Adrenal gland (tissue), 12 donors: ENCODE measurements around the gene RYR1. TPM values are rescaled to one million over a fixed set of nuclear protein-coding genes. Genes with fewer than 3 reads are reported as not detected.

ENCODE experiments used
- DNase-seq, 7 donors: peaks; one replicate each; pipeline ENCODE4 v3.0.0-alpha.2; 2019 to 2020
- H3K27ac ChIP-seq, 5 donors: fragments of 200-600 bp; sonication (generic) in 4 of 5; 1 replicate in 3 of 5; 2 replicates in 2 of 5; pipeline versions ENCODE4 v1.5.1 to v1.8.0; 2016 to 2020; ENCODE audit warnings: mild to moderate bottlenecking in 1 of 5
- H3K27me3 ChIP-seq: fragments of 200-600 bp; 2 replicates; pipeline ENCODE4 v1.8.0; 2021
- H3K36me3 ChIP-seq, 2 donors: fragments of 200-600 bp; replicated peaks in 1 of 2; 1 replicate in 1 of 2; 2 replicates in 1 of 2; pipeline versions ENCODE4 v1.5.1 to v1.8.0; 2018 to 2022
- H3K4me1 ChIP-seq, 2 donors: fragments of 200-600 bp; replicated peaks in 1 of 2; 1 replicate in 1 of 2; 2 replicates in 1 of 2; pipeline versions ENCODE4 v1.5.1 to v1.8.0; 2018 to 2021
- H3K4me3 ChIP-seq, 4 donors: fragments of 200-600 bp; sonication (generic) in 3 of 4; one replicate each; pipeline ENCODE4 v1.5.1; 2016 to 2018
- H3K9me3 ChIP-seq, 3 donors: fragments of 200-600 bp; sonication (generic) in 1 of 3; replicated peaks in 1 of 3; 1 replicate in 2 of 3; 2 replicates in 1 of 3; pipeline versions ENCODE4 v1.5.1 to v1.8.0; 2016 to 2021
- CTCF ChIP-seq, 6 experiments: fragments of 450-650 bp in 4 of 6; fragments of 200-600 bp in 2 of 6; sonication (generic) in 1 of 6; IDR thresholded peaks; 1 replicate in 5 of 6; 2 replicates in 1 of 6; pipeline versions ENCODE4 v1.5.1 to v1.8.0; 2016 to 2021; ENCODE audit warnings: antibody characterized with exemption in 6 of 6, mild to moderate bottlenecking in 2 of 6, moderate library complexity in 1 of 6
- POLR2A ChIP-seq, 2 donors: fragments of 450-650 bp; IDR thresholded peaks; one replicate each; pipeline ENCODE4 v1.6.1; 2017; ENCODE audit warnings: antibody characterized with exemption in 2 of 2, mild to moderate bottlenecking in 2 of 2, moderate library complexity in 1 of 2
- WGBS, 4 donors: extraction: QIAGEN DNeasy Blood & Tissue Kit in 2 of 4; methylation state at CpG; one replicate each; pipeline versions ENCODE4 v1.1.5 to v1.1.7; 2013 to 2017; 5-methylcytosine and 5-hydroxymethylcytosine counted together
- intact Hi-C, 2 donors: fragments of 100-400 bp; cut with DNase I; formaldehyde crosslinking; loops; one replicate each; pipeline versions ENCODE4 v1.14.1 to v1.15.0; 2022 to 2023
- polyA plus RNA-seq, 3 donors: library from polyadenylated mRNA; stranded (reverse); fragments of 200-250 nt in 2 of 3; fragments of 350-450 nt in 1 of 3; fragmentation: Illumina TruSeq in 1 of 3; extraction: RNeasy Lipid Tissue Mini Kit (QIAGEN cat#74804) in 1 of 3; gene quantifications; one replicate each; pipeline ENCODE4 v1.2.3, GENCODE V29; 2013 to 2014
- total RNA-seq, 9 donors: library from RNA; depleted of rRNA in 4 of 9; stranded (reverse); fragments of >200 nt in 4 of 9; fragments of 120-200 nt in 1 of 9; fragmentation: NEBNext Ultra II Directional in 1 of 9; extraction: Animal tissue kit (Norgen Biotek cat#: 25700) in 1 of 9; gene quantifications; one replicate each; pipeline versions ENCODE4 v1.1.0 to v1.2.4, GENCODE V29; 2013 to 2023
- donor health status: healthy with polysubstance abuse.
- donor health status: Bipolar disorder and iron deficiency.
- donor health status: DM: yes; HTN: yes; CAD: no.
- donor health status: DM: no; HTN: no; CAD: no.
- donor health status: DM: no; HTN: no; CAD: no.
- donor health status: DM: yes; HTN: yes; CAD: no.

RYR1 gene
- total and polyA plus RNA-seq, 12 donors: 0.90 to 10.0 (median 3.2) TPM

DNA sequence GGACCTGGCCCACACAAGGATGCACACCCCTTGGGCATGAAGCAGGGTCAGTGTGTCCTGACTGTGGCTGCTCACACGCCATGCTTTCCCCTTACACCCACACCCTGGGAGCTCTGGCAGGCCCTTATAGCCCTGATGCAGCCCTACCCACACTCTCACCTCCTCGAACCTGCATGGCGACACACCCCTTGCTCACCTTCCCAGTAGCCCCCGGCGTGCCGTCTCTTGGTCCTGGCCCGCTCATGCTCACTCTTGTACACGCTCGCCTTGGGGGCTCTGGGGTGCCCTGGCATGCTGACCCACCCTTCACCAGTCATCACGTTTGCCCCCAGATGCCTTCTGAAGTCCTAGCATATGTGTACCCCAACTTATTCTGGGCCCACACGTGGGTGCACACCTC, 128.2 kb downstream of the RYR1 start:
- Histone ChIP-seq H3K4me1 (no peaks in the 10 kb centered on the region), H3K4me3 (no peak overlapping the region), H3K36me3 (no peaks in the 10 kb centered on the region), H3K27me3 (peaks cover 8% of the 10 kb centered on the region), H3K27ac (no peak overlapping the region), H3K9me3 (no peaks in the 10 kb centered on the region)
- TF ChIP-seq POLR2A (IDR thresholded peaks at IDR 0.05) (no peak), CTCF (IDR thresholded peaks at IDR 0.05) (no peak)
- no peak for DNase-seq
- WGBS, 4 donors: 82 to 90% (median 86%) methylated on average over 10 to 11 of the region's 11 CpGs
- intact Hi-C loops: no loop called here

GRCh38 chr19:38562096-38562495, 128.6 kb downstream of the RYR1 start:
- intact Hi-C loops: no loop called here
- no peak for DNase-seq
- H3K4me1 ChIP-seq: no peaks in the 10 kb centered on the region
- H3K9me3 ChIP-seq: no peaks in the 10 kb centered on the region
- no peak overlapping the region for H3K27ac ChIP-seq
- TF ChIP-seq CTCF (IDR thresholded peaks at IDR 0.05) (no peak), POLR2A (IDR thresholded peaks at IDR 0.05) (no peak)
- H3K27me3 ChIP-seq: peaks cover 8% of the 10 kb centered on the region
- no peak overlapping the region for H3K4me3 ChIP-seq
- WGBS, 4 donors: 76 to 85% (median 79%) methylated on average over 6 of the region's 6 CpGs
- H3K36me3 ChIP-seq: no peaks in the 10 kb centered on the region

DNA sequence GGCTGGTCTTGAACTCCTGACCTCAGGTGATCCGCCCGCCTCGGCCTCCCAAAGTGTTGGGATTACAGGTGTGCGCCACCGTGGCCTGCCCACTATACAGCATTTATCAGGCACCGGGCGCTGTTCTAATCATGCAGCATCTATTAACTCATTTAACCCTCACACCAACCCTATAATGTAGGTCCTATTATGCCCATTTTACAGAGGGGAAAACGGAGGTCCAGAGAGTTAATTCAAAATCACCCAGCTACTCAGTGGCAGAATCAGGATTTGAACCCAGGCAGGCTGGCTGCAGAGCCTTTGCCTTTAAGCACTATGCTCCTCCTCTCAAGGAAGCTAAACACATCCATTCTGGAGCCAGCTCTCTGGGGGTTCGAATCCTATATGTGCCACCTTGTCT, 130.0 kb downstream of the RYR1 start:
- Histone ChIP-seq H3K27me3 (peaks cover 8% of the 10 kb centered on the region), H3K4me1 (no peaks in the 10 kb centered on the region), H3K27ac (no peak overlapping the region), H3K9me3 (no peaks in the 10 kb centered on the region), H3K4me3 (no peak overlapping the region), H3K36me3 (no peaks in the 10 kb centered on the region)
- DNase-seq: no peak
- intact Hi-C loops: no loop called here
- WGBS, 4 donors: 86 to 93% (median 89%) methylated on average over 9 of the region's 9 CpGs
- TF ChIP-seq POLR2A (IDR thresholded peaks at IDR 0.05) (no peak), CTCF (IDR thresholded peaks at IDR 0.05) (no peak)

DNA sequence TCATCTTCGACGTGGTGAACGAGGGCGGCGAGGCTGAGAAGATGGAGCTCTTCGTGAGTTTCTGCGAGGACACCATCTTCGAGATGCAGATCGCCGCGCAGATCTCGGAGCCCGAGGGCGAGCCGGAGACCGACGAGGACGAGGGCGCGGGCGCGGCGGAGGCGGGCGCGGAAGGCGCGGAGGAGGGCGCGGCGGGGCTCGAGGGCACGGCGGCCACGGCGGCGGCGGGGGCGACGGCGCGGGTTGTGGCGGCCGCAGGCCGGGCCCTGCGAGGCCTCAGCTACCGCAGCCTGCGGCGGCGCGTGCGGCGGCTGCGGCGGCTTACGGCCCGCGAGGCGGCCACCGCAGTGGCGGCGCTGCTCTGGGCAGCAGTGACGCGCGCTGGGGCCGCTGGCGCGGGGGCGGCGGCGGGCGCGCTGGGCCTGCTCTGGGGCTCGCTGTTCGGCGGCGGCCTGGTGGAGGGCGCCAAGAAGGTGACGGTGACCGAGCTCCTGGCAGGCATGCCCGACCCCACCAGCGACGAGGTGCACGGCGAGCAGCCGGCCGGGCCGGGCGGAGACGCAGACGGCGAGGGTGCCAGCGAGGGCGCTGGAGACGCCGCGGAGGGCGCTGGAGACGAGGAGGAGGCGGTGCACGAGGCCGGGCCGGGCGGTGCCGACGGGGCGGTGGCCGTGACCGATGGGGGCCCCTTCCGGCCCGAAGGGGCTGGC, 131.6 kb downstream of the RYR1 start:
- Histone ChIP-seq H3K4me1 (no peaks in the 10 kb centered on the region), H3K36me3 (no peaks in the 10 kb centered on the region), H3K9me3 (no peaks in the 10 kb centered on the region), H3K27ac (no peak overlapping the region), H3K4me3 (no peak overlapping the region), H3K27me3 (peaks cover 8% of the 10 kb centered on the region)
- DNase-seq: no peak
- intact Hi-C loops: no loop called here
- 1 to 39% (median 5%) methylated on average over 9 to 111 of the region's 111 CpGs for WGBS, 4 donors
- TF ChIP-seq POLR2A (IDR thresholded peaks at IDR 0.05) (no peak), CTCF (IDR thresholded peaks at IDR 0.05) (no peak)
